ENCODE measurements around the gene TBC1D1.

GRCh38 chr4:37999965-38000364, 109.1 kb downstream of the TBC1D1 start:
- TF ChIP-seq CTCF (conservative IDR thresholded peaks at IDR 0.05 in 1 of 2, IDR thresholded peaks at IDR 0.05 in 1 of 2; ENCODE audit: low read depth in 1 of 2, low read length in 2 of 2) (no peak), EZH2 (IDR thresholded peaks at IDR 0.05; ENCODE audit: low read length, missing control alignments) (no peak)
